GM12875 (cell line): ENCODE results near the gene ATE1.

Experiments
- H3K4me3 ChIP-seq: one replicate; pipeline ENCODE4 v1.5.1; 2011; ENCODE audit warnings: low read depth, low read length, control low read depth
- TF ChIP-seq, protein P1 (sequence below): IDR thresholded peaks from 2 replicates; pipeline ENCODE4 v1.5.1; 2011; ENCODE audit warnings: low read depth, mild to moderate bottlenecking, control low read depth, inconsistent platforms, low read length, moderate library complexity, borderline replicate concordance; ENCODE audit not compliant: insufficient read depth

Gene ATE1

DNA sequence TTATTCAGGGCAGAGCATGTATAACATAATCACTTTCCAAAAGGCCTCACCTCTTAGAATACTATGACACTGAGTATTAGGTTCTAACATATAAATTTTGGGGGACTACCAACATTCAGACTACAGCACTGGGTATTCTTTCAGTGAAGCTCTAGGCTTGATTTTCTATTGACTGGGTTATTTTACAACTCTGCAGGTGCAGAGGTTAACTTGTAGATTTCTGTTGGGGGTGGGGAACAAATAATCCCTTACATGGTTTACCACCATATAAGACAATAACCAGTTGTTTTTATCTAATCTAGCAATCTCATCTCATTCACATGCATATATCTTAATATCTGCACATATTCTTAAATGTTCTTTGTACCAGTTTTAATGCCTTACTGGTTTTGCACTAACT, 73.9 kb downstream of the ATE1 start:
- TF ChIP-seq, protein P1, sequence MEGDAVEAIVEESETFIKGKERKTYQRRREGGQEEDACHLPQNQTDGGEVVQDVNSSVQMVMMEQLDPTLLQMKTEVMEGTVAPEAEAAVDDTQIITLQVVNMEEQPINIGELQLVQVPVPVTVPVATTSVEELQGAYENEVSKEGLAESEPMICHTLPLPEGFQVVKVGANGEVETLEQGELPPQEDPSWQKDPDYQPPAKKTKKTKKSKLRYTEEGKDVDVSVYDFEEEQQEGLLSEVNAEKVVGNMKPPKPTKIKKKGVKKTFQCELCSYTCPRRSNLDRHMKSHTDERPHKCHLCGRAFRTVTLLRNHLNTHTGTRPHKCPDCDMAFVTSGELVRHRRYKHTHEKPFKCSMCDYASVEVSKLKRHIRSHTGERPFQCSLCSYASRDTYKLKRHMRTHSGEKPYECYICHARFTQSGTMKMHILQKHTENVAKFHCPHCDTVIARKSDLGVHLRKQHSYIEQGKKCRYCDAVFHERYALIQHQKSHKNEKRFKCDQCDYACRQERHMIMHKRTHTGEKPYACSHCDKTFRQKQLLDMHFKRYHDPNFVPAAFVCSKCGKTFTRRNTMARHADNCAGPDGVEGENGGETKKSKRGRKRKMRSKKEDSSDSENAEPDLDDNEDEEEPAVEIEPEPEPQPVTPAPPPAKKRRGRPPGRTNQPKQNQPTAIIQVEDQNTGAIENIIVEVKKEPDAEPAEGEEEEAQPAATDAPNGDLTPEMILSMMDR, result no peak

DNA sequence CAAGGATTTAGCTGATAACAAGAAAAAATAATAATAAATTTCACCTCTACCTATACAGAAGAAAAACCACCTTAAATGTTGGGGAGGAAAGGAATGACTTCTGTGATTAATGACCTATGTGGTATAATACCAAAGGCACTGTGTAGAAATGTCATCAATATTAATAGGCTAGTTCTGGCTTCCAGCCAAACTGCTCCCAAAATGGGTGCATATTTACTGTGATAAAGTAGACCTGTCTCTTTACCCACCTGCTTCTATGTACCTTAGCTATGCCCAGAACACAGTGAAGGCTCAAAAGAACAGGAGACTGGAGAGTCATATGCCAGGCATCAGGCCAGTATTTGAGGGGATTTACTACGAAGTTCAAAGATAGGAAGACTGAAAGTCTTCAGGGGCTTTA, 76.0 kb downstream of the ATE1 start:
- TF ChIP-seq, protein P1, result no peak
- H3K4me3 ChIP-seq, result no peak overlapping the region

More for the DNA sequence above, 73.9 kb downstream of the ATE1 start:
- H3K4me3 ChIP-seq, result no peak overlapping the region

DNA sequence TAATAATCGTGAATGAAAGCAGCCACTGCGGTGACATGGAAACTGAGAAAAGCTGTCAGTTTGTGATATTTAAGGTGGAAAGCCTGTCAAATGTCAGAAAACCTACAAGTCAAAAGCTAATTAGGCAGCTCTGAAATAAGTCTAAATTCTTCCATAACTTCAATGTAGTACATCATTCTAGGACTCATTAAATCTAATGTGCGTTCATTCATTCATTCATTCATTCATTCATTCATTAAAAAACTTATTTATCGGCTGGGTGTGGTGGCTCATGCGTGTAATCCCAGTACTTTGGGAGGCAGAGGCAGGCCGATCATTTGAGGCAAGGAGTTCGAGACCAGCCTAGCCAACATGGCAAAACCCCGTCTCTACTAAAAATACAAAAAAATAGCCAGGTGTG, 79.7 kb downstream of the ATE1 start:
- TF ChIP-seq, protein P1, result no peak
- H3K4me3 ChIP-seq, result no peak overlapping the region

DNA sequence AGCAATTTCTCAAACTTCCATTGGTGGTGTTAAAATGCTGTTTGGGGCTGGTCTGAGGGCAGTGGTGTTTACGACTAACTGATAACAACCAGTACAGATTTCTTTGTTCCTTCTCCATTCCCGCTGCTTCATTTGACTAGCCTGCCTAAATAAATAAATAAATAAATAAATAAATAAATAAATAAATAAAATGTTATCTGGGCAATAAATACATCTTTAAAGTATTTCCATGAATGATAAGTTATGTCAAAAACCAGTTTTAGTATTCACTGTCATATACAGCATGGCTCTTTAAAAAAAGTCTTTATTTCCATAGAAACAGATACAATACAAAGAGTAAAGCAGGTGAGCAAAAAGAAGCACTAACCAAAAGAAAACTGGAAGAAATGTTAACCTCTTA, 81.3 kb downstream of the ATE1 start:
- H3K4me3 ChIP-seq, result no peak overlapping the region
- TF ChIP-seq, protein P1, result no peak

DNA sequence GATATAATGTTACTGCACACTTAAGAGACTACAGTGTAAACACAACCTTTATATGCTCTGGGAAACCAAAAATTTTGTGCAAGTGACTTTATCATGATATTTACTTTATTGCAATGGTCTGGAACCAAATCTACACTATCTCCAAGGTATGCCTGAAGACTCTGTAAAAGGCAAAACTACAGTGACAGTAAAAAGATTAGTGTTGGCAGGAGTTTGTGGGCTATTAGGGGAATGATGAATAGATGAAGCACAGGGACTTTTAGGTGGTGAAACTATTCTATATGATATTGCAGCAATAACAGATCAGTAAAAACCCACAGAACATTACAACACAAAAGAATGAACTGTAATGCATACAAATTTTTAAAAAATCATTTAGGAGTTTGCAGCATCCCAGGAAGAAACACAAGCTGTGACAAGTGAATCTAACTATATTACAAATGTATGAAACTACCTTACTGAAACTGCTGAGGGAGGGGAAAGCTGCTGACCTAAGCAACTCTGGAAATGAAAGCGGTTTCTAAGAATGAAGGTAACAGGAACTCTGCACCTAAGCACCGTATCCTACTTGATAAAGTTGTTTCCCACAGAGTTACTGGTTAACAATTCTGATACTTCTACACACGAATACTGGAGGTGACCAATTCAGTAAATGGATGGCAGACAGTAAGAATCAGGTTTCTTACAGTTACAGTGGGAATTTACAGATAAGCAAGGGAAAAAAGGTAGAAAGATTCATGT, 82.6 kb downstream of the ATE1 start:
- TF ChIP-seq, protein P1, result no peak
- H3K4me3 ChIP-seq, result no peak overlapping the region

DNA sequence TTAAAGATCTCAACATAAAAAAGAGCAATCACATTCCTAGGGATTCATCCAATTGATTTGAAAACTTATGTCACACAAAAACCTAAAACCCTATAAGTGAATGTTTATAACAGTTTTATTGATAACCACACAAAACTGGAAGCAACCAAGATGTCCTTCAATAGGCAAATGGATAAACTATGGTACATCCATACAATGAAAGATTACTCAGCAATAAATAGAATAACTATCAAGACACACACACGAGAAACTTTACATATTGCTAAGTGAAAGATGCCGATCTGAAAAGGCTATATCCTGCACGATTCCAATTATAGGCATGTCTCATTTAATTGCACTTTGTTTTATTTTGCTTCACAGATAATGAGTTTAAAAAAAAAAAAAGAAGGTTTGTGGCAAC, 83.3 kb downstream of the ATE1 start:
- H3K4me3 ChIP-seq, result no peak overlapping the region
- TF ChIP-seq, protein P1, result no peak

DNA sequence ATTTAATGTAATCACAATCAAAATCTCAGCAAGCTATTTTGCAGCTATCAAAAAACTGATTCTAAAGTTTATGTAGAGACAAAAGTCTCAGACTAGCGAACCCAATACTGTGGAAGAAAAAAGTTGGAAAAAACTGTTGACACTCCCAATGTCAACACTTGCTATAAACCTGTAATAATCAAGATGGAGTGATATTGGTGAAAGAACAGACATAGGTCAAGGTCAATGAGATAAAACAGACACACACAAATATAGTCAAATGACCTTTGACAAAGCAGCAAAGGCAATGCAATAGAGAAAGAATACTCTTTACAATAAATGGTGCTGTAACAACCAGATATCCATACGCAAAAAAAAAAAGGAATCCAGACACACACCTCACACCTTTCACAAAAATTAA, 84.5 kb downstream of the ATE1 start:
- TF ChIP-seq, protein P1, result no peak

More for the DNA sequence above, 84.5 kb downstream of the ATE1 start:
- H3K4me3 ChIP-seq, result no peak overlapping the region
